Sciatic nerve (tissue), 2 donors: Measurements from ENCODE around the gene ASB13. TPM values are rescaled to one million over a fixed set of nuclear protein-coding genes. Genes with fewer than 3 reads are reported as not detected.
A peak's percentile ranks its signal among the peaks of the same experiment; 100 is the strongest.
"Not testable (repeated sequence)": the region's sequence is repeated elsewhere in the genome, so short reads cannot be mapped to it uniquely, and the experiment has no call there.

ENCODE experiments used
- ATAC-seq: fragments of 200-7000 bp; cut with Tn5 transposase; one replicate; pipeline ENCODE4 v1.9.1; 2020; ENCODE audit warnings: mild to moderate bottlenecking, moderate library complexity
- DNase-seq: peaks from one replicate; pipeline ENCODE4 v3.0.0-alpha.2; 2020; ENCODE audit warnings: low spot score
- intact Hi-C: fragments of 100-400 bp; cut with DNase I; formaldehyde crosslinking; loops from one replicate; pipeline ENCODE4 v1.14.2; 2022
- total RNA-seq: library from RNA; stranded (reverse); fragmentation: NEBNext Ultra II Directional; extraction: Animal tissue kit (Norgen Biotek cat#: 25700); gene quantifications from one replicate; pipeline ENCODE4 v1.2.1, GENCODE V29; 2021
- donor health status: DM: no; HTN: no; CAD: no.
- donor health status: DM: no; HTN: no; CAD: no.

Gene ASB13
- total RNA-seq, 1 donor from 2014 or later, result 18.9 TPM

DNA sequence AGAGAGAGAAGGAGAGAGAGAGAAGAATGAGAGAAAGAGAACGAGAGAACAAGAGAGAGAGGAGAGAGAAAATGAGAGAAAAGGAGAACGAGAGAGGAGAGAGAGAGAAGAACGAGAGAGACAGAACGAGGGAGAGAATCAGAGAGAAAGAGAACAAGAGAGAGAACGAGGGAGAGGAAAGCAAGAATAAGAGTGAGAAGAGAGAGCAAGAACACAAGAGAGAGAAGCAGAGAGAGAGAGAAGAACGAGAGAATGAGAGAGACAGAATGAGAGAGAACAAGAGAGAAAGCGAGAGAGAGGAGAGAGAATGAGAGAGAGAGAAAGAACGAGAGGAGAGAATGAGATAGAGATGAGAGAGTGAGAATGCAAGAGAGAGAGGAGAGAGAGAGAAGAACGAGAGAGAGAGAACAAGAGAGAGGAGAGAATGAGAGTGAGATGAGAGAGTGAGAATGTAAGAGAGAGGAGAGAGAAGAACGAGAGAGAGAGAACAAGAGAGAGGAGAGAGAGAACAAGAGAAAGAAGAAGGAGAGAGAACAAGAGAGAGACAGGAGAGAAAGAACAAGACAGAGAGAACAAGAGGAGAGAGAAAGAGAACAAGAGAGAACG, 68.2 kb downstream of the ASB13 start:
- ATAC-seq, result no peak
- intact Hi-C loops, result no loop called here
- no peak for DNase-seq

DNA sequence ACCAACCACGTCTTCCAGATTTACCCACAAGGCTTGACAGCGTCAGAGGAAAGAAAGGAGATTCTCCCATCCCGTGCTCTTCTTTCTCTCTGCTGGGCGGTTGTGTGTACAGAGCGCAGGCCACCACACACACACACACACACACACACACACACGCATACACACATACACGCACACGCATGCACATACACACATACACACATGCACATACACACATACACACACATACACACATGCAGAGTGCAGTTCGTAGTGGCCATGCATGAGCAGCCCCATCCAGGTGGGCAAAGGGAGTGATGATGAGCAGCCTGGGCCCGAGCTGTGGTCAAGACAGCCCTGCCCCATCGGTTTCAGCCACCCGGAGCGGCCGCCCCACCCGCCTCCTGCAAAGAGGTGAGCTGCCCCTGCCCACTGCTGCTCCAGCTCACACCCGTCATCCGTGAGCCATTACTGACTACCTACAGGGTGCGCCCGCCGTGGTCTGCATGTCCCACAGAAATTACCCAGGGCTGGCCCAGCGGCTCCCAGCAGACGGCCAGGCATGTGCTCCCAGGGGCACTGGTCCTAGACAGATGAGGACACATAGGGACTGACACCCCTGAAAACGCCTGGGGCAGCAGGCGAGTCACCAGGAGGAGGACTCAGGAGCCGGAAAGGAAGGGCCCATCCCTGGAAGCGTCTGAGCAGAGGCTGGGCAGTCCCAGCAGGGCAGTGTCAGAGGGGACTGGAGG, 69.6 kb downstream of the ASB13 start:
- ATAC-seq, result no peak
- intact Hi-C loops, result no loop called here
- DNase-seq, result no peak

DNA sequence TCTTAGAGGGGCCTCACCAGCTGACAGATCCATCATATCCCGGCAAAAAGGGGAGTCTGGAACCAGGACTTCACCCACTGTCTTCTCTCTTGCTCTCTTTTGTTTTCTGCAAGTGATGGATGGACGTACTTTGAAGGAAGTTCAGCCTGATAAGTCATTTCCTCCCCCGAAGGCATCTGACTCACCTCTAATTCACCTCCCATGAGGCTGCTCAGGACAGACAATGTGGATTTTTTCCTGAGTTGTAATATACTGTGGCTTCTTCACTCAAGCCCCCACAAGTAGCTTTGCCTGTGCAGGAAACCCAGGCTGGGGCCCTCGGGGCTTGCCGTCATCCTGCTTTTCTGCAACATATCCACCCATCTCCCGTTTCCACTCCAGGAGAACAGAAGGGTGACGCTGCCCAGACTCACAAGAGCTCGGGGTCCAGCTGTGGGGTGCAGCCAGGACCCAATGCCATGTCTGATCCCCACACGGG, 70.4 kb downstream of the ASB13 start:
- intact Hi-C loops, result no loop called here
- DNase-seq (no peak), ATAC-seq (no peak)

DNA sequence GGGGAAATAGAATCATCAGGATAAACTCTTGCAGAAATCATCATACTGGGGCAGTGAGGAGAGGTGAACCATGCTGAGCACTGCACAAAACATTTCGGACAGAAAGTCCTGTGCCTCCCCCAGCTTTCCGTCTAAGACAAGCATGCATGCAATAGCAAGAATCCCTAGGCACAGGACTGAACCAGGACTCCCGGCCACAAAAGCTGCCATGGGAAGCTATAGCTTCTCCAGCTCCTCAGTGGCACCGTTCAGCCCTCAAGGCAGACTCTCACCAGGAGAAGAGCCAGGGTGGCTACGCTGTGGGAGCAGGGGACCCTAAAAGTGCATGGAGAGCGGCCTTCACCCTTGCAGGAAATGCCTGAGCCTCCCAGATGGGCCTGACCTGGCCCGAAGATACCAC, 70.8 kb downstream of the ASB13 start:
- ATAC-seq (no peak), DNase-seq (no peak)
- intact Hi-C loops, result no loop called here

DNA sequence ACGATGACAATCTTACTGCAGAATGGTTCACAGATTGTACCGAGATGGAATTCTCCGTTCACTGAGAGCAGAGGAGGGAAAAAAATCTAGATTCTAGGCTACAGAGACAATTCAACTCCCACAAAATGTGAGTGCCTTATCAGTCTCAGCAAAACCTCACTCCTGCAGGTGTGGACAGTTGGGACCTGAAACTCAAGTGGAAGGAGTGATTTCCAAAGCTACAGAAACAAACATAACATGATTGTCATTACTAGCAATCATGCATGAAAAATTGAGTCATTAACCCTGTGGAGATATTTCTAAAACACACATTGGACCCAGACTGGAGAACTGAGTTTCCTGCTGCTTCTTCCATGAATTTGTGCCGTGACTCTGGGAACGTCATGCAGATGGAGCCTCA, 71.3 kb downstream of the ASB13 start:
- intact Hi-C loops, result no loop called here
- ATAC-seq, result peak; percentile 7

DNA sequence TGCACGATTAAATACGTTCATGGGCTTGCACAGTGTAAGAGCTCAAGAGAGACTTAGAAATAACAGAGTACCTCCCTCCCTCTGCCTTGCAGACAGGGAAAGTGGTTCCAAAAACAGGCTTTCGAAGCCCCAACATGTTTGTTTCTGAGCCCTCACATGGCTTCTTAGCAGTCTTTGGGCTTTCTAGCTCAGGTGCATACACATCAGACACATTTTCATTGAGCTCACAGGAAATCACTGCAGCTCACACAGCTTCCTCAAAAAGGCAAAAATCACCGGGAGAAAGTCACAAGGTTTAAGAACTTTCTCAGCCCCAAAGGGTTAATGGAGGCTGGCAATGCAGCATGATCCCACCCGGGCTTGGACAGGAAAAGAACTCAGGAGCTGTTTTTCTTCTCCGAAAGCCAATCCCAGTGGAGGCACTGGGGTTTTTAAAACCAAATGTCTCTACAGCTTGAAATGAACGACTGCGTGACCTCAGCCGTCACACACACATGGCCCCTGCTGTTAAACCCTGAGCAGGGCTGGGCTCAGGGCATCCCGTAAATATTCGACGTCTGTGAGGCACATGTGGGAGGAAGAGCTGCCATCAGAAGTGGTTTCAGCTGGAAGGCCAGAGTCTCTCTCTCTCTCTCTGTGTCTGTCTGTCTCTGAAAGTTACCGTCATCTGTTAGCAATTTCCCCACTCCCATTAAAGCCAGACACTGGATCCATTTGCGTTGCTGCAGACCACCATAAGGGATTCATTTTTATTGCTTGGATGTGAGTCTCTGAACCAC, 71.9 kb downstream of the ASB13 start:
- DNase-seq (no peak), ATAC-seq (peak; percentile 88)
- intact Hi-C loops, result no loop called here

More for the DNA sequence above, 71.3 kb downstream of the ASB13 start:
- DNase-seq, result no peak

GRCh38 chr10:5593347-5593746, 73.0 kb downstream of the ASB13 start:
- DNase-seq, intact Hi-C loops, ATAC-seq: not testable (repeated sequence)

DNA sequence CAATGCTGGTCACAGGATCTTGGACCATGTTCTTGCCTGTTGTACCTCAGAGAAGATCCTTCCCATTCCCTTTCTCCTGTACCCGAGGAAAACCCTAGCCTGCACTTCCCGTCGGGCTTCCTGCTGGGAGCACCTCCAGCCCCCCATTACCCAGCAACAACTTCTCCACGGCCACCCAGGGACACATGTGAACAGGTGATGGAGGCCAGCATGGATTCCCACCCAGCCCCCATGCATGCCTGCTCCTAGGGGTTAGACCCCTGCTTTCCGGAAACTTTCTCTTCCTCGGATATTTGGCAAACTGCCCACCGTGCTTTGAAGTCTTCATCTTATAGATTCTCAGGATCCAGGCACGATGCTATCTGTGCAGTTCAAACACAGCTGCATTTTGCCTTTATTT, 74.3 kb downstream of the ASB13 start:
- DNase-seq, result no peak
- ATAC-seq, result no peak
- intact Hi-C loops, result no loop called here

GRCh38 chr10:5591336-5591824, 75.0 kb downstream of the ASB13 start:
- ATAC-seq, result no peak
- no peak for DNase-seq
- intact Hi-C loops, result no loop called here

DNA sequence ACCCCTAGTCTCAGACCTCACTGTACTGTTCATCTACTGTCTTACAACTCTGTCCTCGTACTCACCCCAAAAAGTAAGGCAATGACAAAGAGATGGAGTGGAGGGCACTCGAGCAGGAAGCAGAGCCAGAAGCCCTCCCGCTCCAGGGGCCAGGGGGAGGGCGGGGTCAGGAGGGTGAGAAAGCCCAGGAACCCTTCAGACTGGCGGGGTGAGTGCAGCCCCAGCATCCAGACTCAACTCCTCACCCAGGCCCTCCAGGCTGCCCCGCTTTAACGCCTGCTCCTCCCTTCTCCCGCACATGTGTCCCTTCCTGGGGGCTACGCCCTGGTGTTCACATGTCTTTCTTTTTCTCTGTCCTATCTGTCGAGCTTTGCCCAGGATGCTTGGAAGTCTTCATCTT, 75.6 kb downstream of the ASB13 start:
- intact Hi-C loops, result no loop called here
- no peak for DNase-seq
- ATAC-seq, result no peak

- intact Hi-C loops, result no loop called here
- DNase-seq (no peak), ATAC-seq (no peak)
Measured at GRCh38 chr10:5589661-5590511, 76.5 kb downstream of the ASB13 start.

DNA sequence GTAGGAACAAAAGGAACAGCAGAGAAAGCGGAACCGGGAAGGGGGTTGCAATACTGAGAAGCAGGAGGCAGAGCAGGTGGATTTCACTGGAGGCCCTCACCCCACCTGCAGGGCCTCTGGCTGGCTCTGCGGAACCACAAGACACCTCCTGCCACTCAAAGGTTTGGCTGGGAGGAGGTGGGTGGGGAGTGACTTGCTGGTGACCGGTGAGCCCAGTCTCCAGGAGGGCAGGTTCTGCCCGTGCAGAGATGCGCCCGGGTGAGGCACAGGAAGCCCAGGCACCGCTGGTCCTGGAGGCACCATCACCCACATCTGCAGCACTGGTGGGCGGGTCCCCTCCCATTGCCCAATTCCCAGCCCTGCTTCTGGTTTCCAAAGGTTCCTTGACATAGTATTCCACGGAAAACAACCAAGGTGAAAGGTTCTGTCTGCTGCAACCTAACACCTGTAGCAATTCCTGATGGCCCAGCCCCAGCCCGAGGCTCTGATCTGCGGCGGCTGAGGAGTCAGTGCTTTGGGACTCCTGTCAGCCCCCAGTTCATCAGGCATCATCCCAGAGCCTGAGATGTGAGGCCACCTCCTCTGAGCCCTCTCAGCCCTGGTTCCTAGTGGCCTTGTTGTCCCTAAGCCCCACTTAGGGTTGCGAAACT, 77.3 kb downstream of the ASB13 start:
- intact Hi-C loops, result no loop called here
- no peak for DNase-seq

More for the DNA sequence above, 77.3 kb downstream of the ASB13 start:
- ATAC-seq, result no peak

Other genes with a start within 250 kb of the ASB13 start
- not detected for gene CALML5, start 167.0 kb downstream of the ASB13 start, total RNA-seq
- gene CALML3, start 141.6 kb downstream of the ASB13 start, total RNA-seq, result not detected
- gene TASOR2, start 18.2 kb upstream of the ASB13 start, total RNA-seq, result 77.3 TPM
- gene GDI2, start 146.8 kb upstream of the ASB13 start, total RNA-seq, result 140 TPM
- 10.0 TPM for gene ANKRD16, start 223.3 kb upstream of the ASB13 start, total RNA-seq
- 85.3 TPM for gene FBH1, start 223.6 kb upstream of the ASB13 start, total RNA-seq